Left lung (tissue), 10 donors: ENCODE measurements around the gene THAP10. TPM values are rescaled to one million over a fixed set of nuclear protein-coding genes. Genes with fewer than 3 reads are reported as not detected.
"Not testable (repeated sequence)": the region's sequence is repeated elsewhere in the genome, so short reads cannot be mapped to it uniquely, and the experiment has no call there.

Experiments
- ATAC-seq: fragments of 200-7000 bp; cut with Tn5 transposase; one replicate; pipeline ENCODE4 v1.9.1; 2020; ENCODE audit warnings: moderate library complexity
- DNase-seq, 4 donors: peaks; one replicate each; pipeline ENCODE4 v3.0.0-alpha.2; 2013 to 2020
- H3K27ac ChIP-seq, 2 donors: fragments of 200-600 bp; sonication (generic) in 1 of 2; one replicate each; pipeline versions ENCODE4 v1.5.0 to v1.8.0; 2020 to 2021
- H3K27me3 ChIP-seq, 2 donors: fragments of 200-600 bp; sonication (generic) in 1 of 2; one replicate each; pipeline versions ENCODE4 v1.5.0 to v1.8.0; 2020 to 2021
- H3K36me3 ChIP-seq, 2 donors: fragments of 200-600 bp; sonication (generic) in 1 of 2; one replicate each; pipeline versions ENCODE4 v1.5.0 to v1.8.0; 2020 to 2021
- H3K4me1 ChIP-seq, 2 donors: fragments of 200-600 bp; one replicate each; pipeline ENCODE4 v1.8.0; 2021
- H3K4me3 ChIP-seq, 2 donors: fragments of 200-600 bp; sonication (generic) in 1 of 2; one replicate each; pipeline versions ENCODE4 v1.5.0 to v1.8.0; 2020 to 2021; ENCODE audit warnings: mild to moderate bottlenecking in 1 of 2
- H3K9me3 ChIP-seq, 2 donors: fragments of 200-600 bp; sonication (generic) in 1 of 2; one replicate each; pipeline versions ENCODE4 v1.5.0 to v1.8.0; 2020 to 2021
- intact Hi-C, 2 donors: fragments of 100-400 bp; cut with DNase I; formaldehyde crosslinking; loops; one replicate each; pipeline versions ENCODE4 v1.11.2 to v1.14.2; 2022
- polyA plus RNA-seq, 6 donors: library from polyadenylated mRNA; unstranded; fragments of 120-200 nt; gene quantifications; one replicate each; pipeline ENCODE4 v1.2.1, GENCODE V29; 2013; ENCODE audit not compliant: insufficient read length in 6 of 6
- total RNA-seq, 2 donors: library from RNA; stranded (reverse); fragmentation: NEBNext Ultra II Directional; extraction: Animal tissue kit (Norgen Biotek cat#: 25700); gene quantifications; one replicate each; pipeline ENCODE4 v1.2.1, GENCODE V29; 2021
- TF ChIP-seq, protein P1 (sequence below), 2 donors: fragments of 200-600 bp; sonication (generic) in 1 of 2; IDR thresholded peaks; one replicate each; pipeline versions ENCODE4 v1.5.0 to v1.8.0; 2021; ENCODE audit warnings: antibody characterized with exemption in 2 of 2
- donor health status: DM: no; HTN: yes; CAD: no.
- donor health status: DM: no; HTN: no; CAD: no.

The THAP10 gene
- total and polyA plus RNA-seq, 8 donors: 1.8 to 7.6 (median 6.0) TPM

DNA sequence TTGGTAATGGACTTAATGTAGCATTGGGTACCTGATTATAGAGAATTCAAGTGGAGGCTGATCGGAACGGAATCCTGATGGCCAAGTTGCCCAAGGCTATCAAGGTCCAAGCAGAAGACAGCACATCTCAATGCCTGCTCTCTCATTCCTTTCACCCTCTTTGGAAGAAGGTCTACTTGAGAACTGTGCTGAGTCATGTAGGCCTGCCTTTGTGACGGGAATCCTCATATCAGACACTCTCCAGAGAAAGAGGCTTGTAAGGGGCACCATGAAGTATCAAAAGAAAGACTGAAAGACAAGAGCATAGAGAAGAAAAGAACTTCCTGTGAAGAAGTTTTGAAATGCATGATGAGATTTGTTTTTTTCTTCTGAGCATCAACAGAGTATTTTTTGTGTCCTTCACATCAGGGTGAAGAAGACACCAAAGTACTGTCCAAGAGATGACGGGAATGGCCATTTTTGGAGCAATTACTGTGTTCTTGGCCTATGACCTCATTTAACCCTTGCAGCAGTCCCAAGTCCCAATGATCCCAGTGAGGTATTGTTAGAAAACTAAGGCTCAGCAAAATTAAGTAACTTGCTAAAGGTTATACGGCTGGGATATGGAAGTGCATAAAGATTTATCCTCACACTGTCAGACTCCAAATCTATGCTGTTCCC, 25.1 kb downstream of the THAP10 start:
- Histone ChIP-seq H3K9me3 (no peaks in the 10 kb centered on the region), H3K36me3 (no peaks in the 10 kb centered on the region), H3K27me3 (no peaks in the 10 kb centered on the region), H3K27ac (no peak overlapping the region), H3K4me3 (no peak overlapping the region), H3K4me1 (no peaks in the 10 kb centered on the region)
- TF ChIP-seq, protein P1, sequence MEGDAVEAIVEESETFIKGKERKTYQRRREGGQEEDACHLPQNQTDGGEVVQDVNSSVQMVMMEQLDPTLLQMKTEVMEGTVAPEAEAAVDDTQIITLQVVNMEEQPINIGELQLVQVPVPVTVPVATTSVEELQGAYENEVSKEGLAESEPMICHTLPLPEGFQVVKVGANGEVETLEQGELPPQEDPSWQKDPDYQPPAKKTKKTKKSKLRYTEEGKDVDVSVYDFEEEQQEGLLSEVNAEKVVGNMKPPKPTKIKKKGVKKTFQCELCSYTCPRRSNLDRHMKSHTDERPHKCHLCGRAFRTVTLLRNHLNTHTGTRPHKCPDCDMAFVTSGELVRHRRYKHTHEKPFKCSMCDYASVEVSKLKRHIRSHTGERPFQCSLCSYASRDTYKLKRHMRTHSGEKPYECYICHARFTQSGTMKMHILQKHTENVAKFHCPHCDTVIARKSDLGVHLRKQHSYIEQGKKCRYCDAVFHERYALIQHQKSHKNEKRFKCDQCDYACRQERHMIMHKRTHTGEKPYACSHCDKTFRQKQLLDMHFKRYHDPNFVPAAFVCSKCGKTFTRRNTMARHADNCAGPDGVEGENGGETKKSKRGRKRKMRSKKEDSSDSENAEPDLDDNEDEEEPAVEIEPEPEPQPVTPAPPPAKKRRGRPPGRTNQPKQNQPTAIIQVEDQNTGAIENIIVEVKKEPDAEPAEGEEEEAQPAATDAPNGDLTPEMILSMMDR (IDR thresholded peaks at IDR 0.05): no peak
- ATAC-seq (no peak), DNase-seq (no peak)
- intact Hi-C loops: no loop called here

DNA sequence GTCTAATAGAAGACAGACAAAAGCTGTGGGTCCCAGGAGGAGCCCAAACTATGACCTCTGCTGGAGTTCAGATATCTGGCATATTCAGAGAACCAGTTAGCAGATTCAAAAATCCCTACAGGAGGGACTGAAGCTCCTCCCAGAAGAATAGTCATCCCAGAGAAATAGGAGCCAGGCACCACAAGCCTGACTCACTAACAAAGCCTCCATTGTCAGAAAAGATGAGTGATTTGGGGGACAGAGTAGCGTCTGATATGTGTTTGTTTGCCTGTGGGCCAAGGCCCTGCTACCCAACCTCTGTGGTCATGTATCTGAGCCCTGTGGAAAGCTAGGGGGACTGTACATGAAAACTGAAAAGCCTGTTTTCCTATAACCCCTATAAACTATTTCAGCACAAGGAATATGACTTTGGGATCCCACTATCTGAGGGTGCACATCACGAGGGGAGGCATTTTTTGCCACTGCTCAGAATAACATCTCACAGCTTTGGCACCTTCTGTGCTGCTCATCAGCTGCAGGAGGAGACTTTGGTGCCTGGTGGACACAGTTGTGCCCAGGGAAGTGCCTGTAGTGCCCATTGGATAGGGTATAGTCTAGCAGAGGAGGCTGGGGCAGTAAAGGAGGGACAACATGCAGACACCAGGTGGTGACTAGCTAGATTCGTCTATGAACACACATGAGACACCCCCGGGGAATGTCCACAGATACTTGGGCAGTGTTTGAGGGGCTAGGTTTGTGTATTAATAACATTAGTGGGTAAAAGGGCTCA, 28.6 kb downstream of the THAP10 start:
- no peaks in the 10 kb centered on the region for H3K27me3 ChIP-seq
- ATAC-seq (peak; percentile 70), DNase-seq (no peak)
- no peak overlapping the region for H3K27ac ChIP-seq
- no peak overlapping the region for H3K4me3 ChIP-seq
- H3K36me3 ChIP-seq: no peaks in the 10 kb centered on the region
- TF ChIP-seq, protein P1 (IDR thresholded peaks at IDR 0.05): no peak
- no peaks in the 10 kb centered on the region for H3K4me1 ChIP-seq
- intact Hi-C loops: no loop called here
- H3K9me3 ChIP-seq: no peaks in the 10 kb centered on the region

DNA sequence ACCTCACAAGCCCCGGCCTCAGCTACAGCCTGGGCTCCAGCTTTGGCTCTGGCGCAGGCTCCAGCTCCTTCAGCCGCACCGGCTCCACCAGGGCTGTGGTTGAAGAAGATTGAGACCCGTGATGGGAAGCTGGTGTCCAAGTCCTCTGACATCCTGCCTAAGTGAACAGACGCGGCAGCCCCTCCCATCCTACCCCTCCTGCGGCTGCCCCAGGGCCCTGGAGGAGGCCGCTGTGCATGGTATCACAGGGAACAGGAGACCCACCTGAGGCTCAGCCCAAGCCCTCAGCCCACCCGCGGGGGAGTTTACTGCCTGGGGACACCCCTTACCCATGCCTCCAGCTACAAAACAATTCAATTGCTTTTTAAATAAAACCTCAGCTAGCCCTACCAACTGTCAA, 32.2 kb downstream of the THAP10 start:
- H3K27me3 ChIP-seq: peaks cover 0 to 12% of the 10 kb centered on the region in 2 donors
- intact Hi-C loops: no loop called here
- no peaks in the 10 kb centered on the region for H3K36me3 ChIP-seq
- DNase-seq: no peak
- no peak overlapping the region for H3K27ac ChIP-seq
- H3K9me3 ChIP-seq: no peaks in the 10 kb centered on the region
- H3K4me3 ChIP-seq: no peak overlapping the region
- no peak for ATAC-seq
- H3K4me1 ChIP-seq: no peaks in the 10 kb centered on the region
- TF ChIP-seq, protein P1 (IDR thresholded peaks at IDR 0.05): no peak

DNA sequence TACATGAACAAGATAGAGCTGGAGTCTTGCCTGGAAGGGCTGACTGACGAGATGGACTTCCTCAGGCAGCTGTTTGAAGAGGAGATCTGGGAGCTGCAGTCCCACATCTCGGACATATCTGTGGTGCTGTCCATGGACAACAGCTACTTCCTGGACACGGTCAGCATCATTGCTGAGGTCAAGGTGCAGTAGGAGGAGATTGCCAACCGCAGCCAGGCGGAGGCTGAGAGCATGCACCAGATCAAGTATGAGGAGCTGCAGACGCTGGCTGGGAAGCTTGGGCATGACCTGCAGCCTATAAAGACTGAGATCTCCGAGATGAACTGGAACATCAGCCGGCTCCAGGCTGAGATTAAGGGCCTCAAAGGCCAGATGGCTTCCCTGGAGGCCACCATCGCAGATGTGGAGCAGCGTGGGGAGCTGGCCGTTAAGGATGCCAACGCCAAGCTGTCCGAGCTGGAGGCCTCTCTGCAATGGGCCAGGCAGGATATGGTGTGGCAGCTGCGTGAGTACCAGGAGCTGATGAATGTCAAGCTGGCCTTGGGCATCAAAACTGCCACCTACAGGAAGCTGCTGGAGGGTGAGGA, 32.8 kb downstream of the THAP10 start:
- intact Hi-C loops: no loop called here
- Histone ChIP-seq H3K9me3 (no peaks in the 10 kb centered on the region), H3K36me3 (no peaks in the 10 kb centered on the region), H3K4me1 (no peaks in the 10 kb centered on the region), H3K4me3 (no peak overlapping the region), H3K27me3 (peaks cover 6 to 18% of the 10 kb centered on the region in 2 donors), H3K27ac (no peak overlapping the region)
- DNase-seq (no peak), ATAC-seq (no peak)
- TF ChIP-seq, protein P1 (IDR thresholded peaks at IDR 0.05): no peak

DNA sequence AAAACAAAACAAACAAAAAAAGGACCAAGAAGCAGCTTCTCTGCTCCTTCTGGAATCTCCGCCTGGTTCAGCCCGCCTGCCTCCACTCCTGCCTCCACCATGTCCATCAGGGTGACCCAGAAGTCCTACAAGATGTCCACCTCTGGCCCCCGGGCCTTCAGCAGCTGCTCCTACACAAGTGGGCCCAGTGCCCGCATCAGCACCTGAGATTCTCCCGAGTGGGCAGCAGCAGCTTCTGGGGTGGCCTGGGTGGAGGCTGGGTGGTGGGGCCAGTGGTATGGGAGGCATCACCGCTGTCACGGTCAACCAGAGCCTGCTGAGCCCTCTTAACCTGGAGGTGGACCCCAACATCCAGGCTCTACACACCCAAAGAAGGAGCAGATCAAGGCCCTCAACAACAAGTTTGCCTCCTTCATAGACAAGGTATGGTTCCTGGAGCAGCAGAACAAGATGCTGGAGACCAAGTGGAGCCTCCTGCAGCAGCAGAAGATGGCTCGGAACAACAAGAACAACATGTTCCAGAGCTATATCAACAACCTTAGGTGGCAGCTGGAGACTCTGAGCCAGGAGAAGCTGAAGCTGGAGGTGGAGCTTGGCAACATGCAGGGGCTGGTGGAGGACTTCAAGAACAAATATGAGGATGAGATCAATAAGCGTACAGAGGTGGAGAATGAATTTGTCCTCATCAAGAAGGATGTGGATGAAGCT, 33.5 kb downstream of the THAP10 start:
- ATAC-seq, H3K36me3 ChIP-seq, intact Hi-C loops, DNase-seq, H3K4me3 ChIP-seq, H3K27ac ChIP-seq, H3K4me1 ChIP-seq, H3K9me3 ChIP-seq: not testable (repeated sequence)
- H3K27me3 ChIP-seq: peaks cover 9 to 24% of the 10 kb centered on the region in 2 donors
